Right lobe of liver (tissue), 6 donors: Measurements from ENCODE around the gene ASAP2. TPM values are rescaled to one million over a fixed set of nuclear protein-coding genes. Genes with fewer than 3 reads are reported as not detected.
"Not testable (repeated sequence)": the region's sequence is repeated elsewhere in the genome, so short reads cannot be mapped to it uniquely, and the experiment has no call there.

ENCODE experiments used
- ATAC-seq, 4 donors: fragments of 200-7000 bp; cut with Tn5 transposase; one replicate each; pipeline ENCODE4 v1.9.1; 2020; ENCODE audit warnings: mild to moderate bottlenecking in 4 of 4, moderate library complexity in 4 of 4
- DNase-seq, 3 donors: peaks; one replicate each; pipeline ENCODE4 v3.0.0-alpha.2; 2020
- H3K27ac ChIP-seq, 3 donors: fragments of 200-600 bp; one replicate each; pipeline ENCODE4 v1.8.0; 2022
- H3K27me3 ChIP-seq, 2 donors: fragments of 200-600 bp; one replicate each; pipeline ENCODE4 v1.8.0; 2022
- H3K36me3 ChIP-seq, 4 donors: fragments of 200-600 bp; sonication (generic) in 1 of 4; one replicate each; pipeline versions ENCODE4 v1.5.1 to v1.8.0; 2017 to 2022; ENCODE audit warnings: control low read depth in 1 of 4
- H3K4me1 ChIP-seq, 4 donors: fragments of 200-600 bp; sonication (generic) in 1 of 4; one replicate each; pipeline versions ENCODE4 v1.5.1 to v1.8.0; 2017 to 2022; ENCODE audit warnings: control low read depth in 1 of 4
- H3K4me3 ChIP-seq, 3 donors: fragments of 200-600 bp; one replicate each; pipeline ENCODE4 v1.8.0; 2022
- H3K9me3 ChIP-seq, 4 donors: fragments of 200-600 bp; sonication (generic) in 1 of 4; one replicate each; pipeline versions ENCODE4 v1.5.1 to v1.8.0; 2017 to 2022; ENCODE audit warnings: control low read depth in 1 of 4
- CTCF ChIP-seq, 4 donors: fragments of 200-600 bp in 3 of 4; fragments of 450-650 bp in 1 of 4; IDR thresholded peaks; one replicate each; pipeline versions ENCODE4 v1.5.1 to v1.8.0; 2016 to 2022; ENCODE audit warnings: antibody characterized with exemption in 4 of 4, mild to moderate bottlenecking in 2 of 4
- POLR2A ChIP-seq: fragments of 450-650 bp; IDR thresholded peaks from one replicate; pipeline ENCODE4 v1.6.1; 2017; ENCODE audit warnings: antibody characterized with exemption, mild to moderate bottlenecking
- WGBS: methylation state at CpG from one replicate; pipeline ENCODE4 v1.1.6; 2018; ENCODE audit warnings: low coverage, low lambda C conversion rate; ENCODE audit not compliant: insufficient coverage; ENCODE audit errors: missing lambda C conversion rate; 5-methylcytosine and 5-hydroxymethylcytosine counted together
- intact Hi-C, 2 donors: fragments of 100-400 bp; cut with DNase I; formaldehyde crosslinking; loops; one replicate each; pipeline versions ENCODE4 v1.11.2 to v1.14.1; 2022
- total RNA-seq, 6 experiments: library from RNA; depleted of rRNA in 2 of 6; stranded (reverse); fragments of >200 nt in 2 of 6; fragmentation: NEBNext Ultra II Directional in 3 of 6; extraction: Animal tissue kit (Norgen Biotek cat#: 25700) in 3 of 6; gene quantifications; one replicate each; pipeline versions ENCODE4 v1.1.0 to v1.2.4, GENCODE V29; 2016 to 2023
- donor health status: DM: no; HTN: yes; CAD: no.
- donor health status: DM: no; HTN: no; CAD: no.
- donor health status: DM: no; HTN: no; CAD: no.
- donor health status: DM: no; HTN: yes; CAD: no.
- donor health status: DM: no; HTN: yes; CAD: no.

ASAP2 gene
- total RNA-seq, 6 experiments from 2014 or later = 2.4 to 5.2 (median 3.9) TPM

- intact Hi-C loops = no loop called here
- DNase-seq (no peak), ATAC-seq (no peak)
- no peak for TF ChIP-seq CTCF (IDR thresholded peaks at IDR 0.05)
- no peak for TF ChIP-seq POLR2A
- 79% methylated on average over 5 of the region's 5 CpGs for WGBS
- H3K4me1 ChIP-seq = no peaks in the 10 kb centered on the region
- H3K27me3 ChIP-seq = no peaks in the 10 kb centered on the region
- no peak overlapping the region for H3K27ac ChIP-seq
- H3K36me3 ChIP-seq = no peaks in the 10 kb centered on the region
- H3K4me3 ChIP-seq = no peak overlapping the region
- no peaks in the 10 kb centered on the region for H3K9me3 ChIP-seq
Observed at GRCh38 chr2:9266711-9267110, 60.1 kb downstream of the ASAP2 start.

GRCh38 chr2:9267286-9267685 lies 60.7 kb downstream of the ASAP2 start:
- H3K9me3 ChIP-seq, H3K4me1 ChIP-seq, ATAC-seq, H3K36me3 ChIP-seq, DNase-seq, H3K27ac ChIP-seq, H3K27me3 ChIP-seq, intact Hi-C loops, H3K4me3 ChIP-seq: not testable (repeated sequence)
- 97% methylated on average over 3 of the region's 3 CpGs for WGBS

GRCh38 chr2:9268301-9269080 lies 61.9 kb downstream of the ASAP2 start:
- no peak overlapping the region for H3K27ac ChIP-seq
- DNase-seq (no peak), ATAC-seq (no peak)
- intact Hi-C loops = no loop called here
- H3K4me1 ChIP-seq = no peaks in the 10 kb centered on the region
- H3K9me3 ChIP-seq = no peaks in the 10 kb centered on the region
- 82% methylated on average over 13 of the region's 18 CpGs for WGBS
- H3K27me3 ChIP-seq = no peaks in the 10 kb centered on the region
- no peak for TF ChIP-seq CTCF (IDR thresholded peaks at IDR 0.05)
- no peak for TF ChIP-seq POLR2A
- no peaks in the 10 kb centered on the region for H3K36me3 ChIP-seq
- H3K4me3 ChIP-seq = no peak overlapping the region

GRCh38 chr2:9269295-9269694 lies 62.7 kb downstream of the ASAP2 start:
- Histone ChIP-seq H3K27ac (no peak overlapping the region), H3K27me3 (no peaks in the 10 kb centered on the region), H3K4me1 (no peaks in the 10 kb centered on the region), H3K36me3 (no peaks in the 10 kb centered on the region), H3K4me3 (no peak overlapping the region), H3K9me3 (no peaks in the 10 kb centered on the region)
- TF ChIP-seq CTCF (IDR thresholded peaks at IDR 0.05) (no peak), POLR2A (no peak)
- DNase-seq (no peak), ATAC-seq (no peak)
- intact Hi-C loops = no loop called here
- 73% methylated on average over 3 of the region's 10 CpGs for WGBS

- intact Hi-C loops = no loop called here
- DNase-seq (no peak), ATAC-seq (no peak)
- no peaks in the 10 kb centered on the region for H3K4me1 ChIP-seq
- TF ChIP-seq POLR2A (no peak), CTCF (IDR thresholded peaks at IDR 0.05) (no peak)
- H3K27ac ChIP-seq = no peak overlapping the region
- 80% methylated on average over 7 of the region's 8 CpGs for WGBS
- no peaks in the 10 kb centered on the region for H3K9me3 ChIP-seq
- H3K27me3 ChIP-seq = no peaks in the 10 kb centered on the region
- H3K36me3 ChIP-seq = no peaks in the 10 kb centered on the region
- H3K4me3 ChIP-seq = no peak overlapping the region
Observed at GRCh38 chr2:9269695-9270360, 63.2 kb downstream of the ASAP2 start.
